Measurements from ENCODE around the gene PDE6B. TPM values are rescaled to one million over a fixed set of nuclear protein-coding genes. Genes with fewer than 3 reads are reported as not detected.

The PDE6B gene
- total RNA-seq, 5 donors from 2014 or later (not counting 1 experiment from before 2014, with no cell fraction given): 14.2 to 21.7 (median 19.8) TPM

- Histone ChIP-seq H3K27me3 (replicated peaks in 1 of 2; ENCODE audit: control insufficient read depth in 2 of 2, extremely low read depth in 1 of 2, insufficient read depth in 2 of 2, low read length in 1 of 2) (peaks cover 0 to 58% of the 10 kb centered on the region in 2 experiments), H3K36me3 (ENCODE audit: control insufficient read depth in 2 of 2, extremely low read depth in 1 of 2, insufficient read depth in 1 of 2, low read length in 1 of 2) (no peaks in the 10 kb centered on the region), H3K27ac (ENCODE audit: low read length) (no peak overlapping the region), H3K4me1 (ENCODE audit: control insufficient read depth in 1 of 2, extremely low read depth in 1 of 2, insufficient read depth in 2 of 2, low read length in 2 of 2) (no peaks in the 10 kb centered on the region), H3K4me3 (ENCODE audit: control insufficient read depth in 1 of 2, extremely low read depth in 1 of 2, low read length in 1 of 2) (no peak overlapping the region), H3K9me3 (no peaks in the 10 kb centered on the region)
- H3K4me1 Mint-ChIP-seq: peaks cover 5 to 12% (median 5%) of the 10 kb centered on the region in 3 donors
- DNase-seq (no peak), ATAC-seq (replicated peaks in 1 of 4) (no peak)
- H3K27ac Mint-ChIP-seq: no peak overlapping the region
- H3K27me3 Mint-ChIP-seq: peaks cover 14 to 31% of the 10 kb centered on the region in 2 donors
- no peaks in the 10 kb centered on the region for H3K9me3 Mint-ChIP-seq
- no peaks in the 10 kb centered on the region for H3K36me3 Mint-ChIP-seq
- POLR2A ChIA-PET: interaction anchor here in 1 of 2 donors (0.6 kb wide), 1 partner anchor 11 kb away, joined by 4 read pairs; no protein-coding TSS in a partner anchor
- no peak overlapping the region for H3K4me3 Mint-ChIP-seq
- CTCF ChIA-PET: no interaction called here
- 81% methylated on average over 20 of the region's 28 CpGs for WGBS (ENCODE audit: insufficient coverage)
These were observed 23.4 kb downstream of the PDE6B start for GRCh38 chr4:648579-649292.

GRCh38 chr4:649293-649625, 23.9 kb downstream of the PDE6B start:
- DNase-seq: no peak
- no peaks in the 10 kb centered on the region for H3K9me3 Mint-ChIP-seq
- H3K36me3 Mint-ChIP-seq: no peaks in the 10 kb centered on the region
- ChIA-PET POLR2A (no interaction called here), CTCF (no interaction called here)
- peaks cover 5 to 12% (median 5%) of the 10 kb centered on the region in 3 donors for H3K4me1 Mint-ChIP-seq
- H3K27ac Mint-ChIP-seq: no peak overlapping the region
- ATAC-seq (replicated peaks in 1 of 4): no peak
- WGBS (ENCODE audit: insufficient coverage): 91% methylated on average over 6 of the region's 7 CpGs
- Histone ChIP-seq H3K4me3 (ENCODE audit: control insufficient read depth in 1 of 2, extremely low read depth in 1 of 2, low read length in 1 of 2) (no peak overlapping the region), H3K27me3 (replicated peaks in 1 of 2; ENCODE audit: control insufficient read depth in 2 of 2, extremely low read depth in 1 of 2, insufficient read depth in 2 of 2, low read length in 1 of 2) (peaks cover 0 to 63% of the 10 kb centered on the region in 2 experiments), H3K36me3 (ENCODE audit: control insufficient read depth in 2 of 2, extremely low read depth in 1 of 2, insufficient read depth in 1 of 2, low read length in 1 of 2) (no peaks in the 10 kb centered on the region), H3K27ac (ENCODE audit: low read length) (no peak overlapping the region), H3K9me3 (no peaks in the 10 kb centered on the region), H3K4me1 (ENCODE audit: control insufficient read depth in 1 of 2, extremely low read depth in 1 of 2, insufficient read depth in 2 of 2, low read length in 2 of 2) (no peaks in the 10 kb centered on the region)
- H3K27me3 Mint-ChIP-seq: peaks cover 14 to 31% of the 10 kb centered on the region in 2 donors
- H3K4me3 Mint-ChIP-seq: no peak overlapping the region

GRCh38 chr4:649751-650310, 24.5 kb downstream of the PDE6B start:
- no peaks in the 10 kb centered on the region for H3K9me3 Mint-ChIP-seq
- peaks cover 0 to 66% of the 10 kb centered on the region in 2 experiments for H3K27me3 ChIP-seq (replicated peaks in 1 of 2; ENCODE audit: control insufficient read depth in 2 of 2, extremely low read depth in 1 of 2, insufficient read depth in 2 of 2, low read length in 1 of 2)
- H3K4me3 ChIP-seq (ENCODE audit: control insufficient read depth in 1 of 2, extremely low read depth in 1 of 2, low read length in 1 of 2): no peak overlapping the region
- H3K27ac Mint-ChIP-seq: no peak overlapping the region
- no peaks in the 10 kb centered on the region for H3K9me3 ChIP-seq
- H3K4me1 ChIP-seq (ENCODE audit: control insufficient read depth in 1 of 2, extremely low read depth in 1 of 2, insufficient read depth in 2 of 2, low read length in 2 of 2): no peaks in the 10 kb centered on the region
- no peak for DNase-seq
- peaks cover 13 to 31% of the 10 kb centered on the region in 2 donors for H3K27me3 Mint-ChIP-seq
- H3K36me3 ChIP-seq (ENCODE audit: control insufficient read depth in 2 of 2, extremely low read depth in 1 of 2, insufficient read depth in 1 of 2, low read length in 1 of 2): no peaks in the 10 kb centered on the region
- 89% methylated on average over 12 of the region's 13 CpGs for WGBS (ENCODE audit: insufficient coverage)
- H3K4me1 Mint-ChIP-seq: peaks cover 5 to 12% (median 5%) of the 10 kb centered on the region in 3 donors
- POLR2A ChIA-PET: no interaction called here
- ATAC-seq (replicated peaks in 1 of 4): no peak
- H3K27ac ChIP-seq (ENCODE audit: low read length): no peak overlapping the region
- H3K4me3 Mint-ChIP-seq: no peak overlapping the region
- no peaks in the 10 kb centered on the region for H3K36me3 Mint-ChIP-seq
- CTCF ChIA-PET: no interaction called here

GRCh38 chr4:650461-650860, 25.1 kb downstream of the PDE6B start:
- H3K4me1 Mint-ChIP-seq: peaks cover 5 to 12% (median 5%) of the 10 kb centered on the region in 3 donors
- ChIA-PET CTCF (no interaction called here), POLR2A (no interaction called here)
- ATAC-seq (replicated peaks in 1 of 4): no peak
- DNase-seq: no peak
- peaks cover 11 to 31% of the 10 kb centered on the region in 2 donors for H3K27me3 Mint-ChIP-seq
- no peak overlapping the region for H3K27ac ChIP-seq (ENCODE audit: low read length)
- WGBS (ENCODE audit: insufficient coverage): 85% methylated on average over 15 of the region's 18 CpGs
- H3K4me3 ChIP-seq (ENCODE audit: control insufficient read depth in 1 of 2, extremely low read depth in 1 of 2, low read length in 1 of 2): no peak overlapping the region
- H3K4me3 Mint-ChIP-seq: no peak overlapping the region
- H3K27me3 ChIP-seq (replicated peaks in 1 of 2; ENCODE audit: control insufficient read depth in 2 of 2, extremely low read depth in 1 of 2, insufficient read depth in 2 of 2, low read length in 1 of 2): peaks cover 0 to 70% of the 10 kb centered on the region in 2 experiments
- no peaks in the 10 kb centered on the region for H3K9me3 Mint-ChIP-seq
- H3K4me1 ChIP-seq (ENCODE audit: control insufficient read depth in 1 of 2, extremely low read depth in 1 of 2, insufficient read depth in 2 of 2, low read length in 2 of 2): no peaks in the 10 kb centered on the region
- H3K27ac Mint-ChIP-seq: no peak overlapping the region
- H3K36me3 Mint-ChIP-seq: no peaks in the 10 kb centered on the region
- no peaks in the 10 kb centered on the region for H3K36me3 ChIP-seq (ENCODE audit: control insufficient read depth in 2 of 2, extremely low read depth in 1 of 2, insufficient read depth in 1 of 2, low read length in 1 of 2)
- H3K9me3 ChIP-seq: no peaks in the 10 kb centered on the region

- Mint-ChIP-seq H3K27ac (no peak overlapping the region), H3K36me3 (no peaks in the 10 kb centered on the region), H3K27me3 (peaks cover 5 to 26% of the 10 kb centered on the region in 2 donors), H3K4me1 (peaks cover 3 to 7% (median 4%) of the 10 kb centered on the region in 3 donors), H3K4me3 (no peak overlapping the region), H3K9me3 (no peaks in the 10 kb centered on the region)
- DNase-seq: no peak
- ChIA-PET POLR2A (no interaction called here), CTCF (no interaction called here)
- ATAC-seq (replicated peaks in 1 of 4): no peak
- no peaks in the 10 kb centered on the region for H3K9me3 ChIP-seq
- WGBS (ENCODE audit: insufficient coverage): 54% methylated on average over 32 of the region's 49 CpGs
- no peaks in the 10 kb centered on the region for H3K36me3 ChIP-seq (ENCODE audit: control insufficient read depth in 2 of 2, extremely low read depth in 1 of 2, insufficient read depth in 1 of 2, low read length in 1 of 2)
- H3K4me1 ChIP-seq (ENCODE audit: control insufficient read depth in 1 of 2, extremely low read depth in 1 of 2, insufficient read depth in 2 of 2, low read length in 2 of 2): no peaks in the 10 kb centered on the region
- H3K27me3 ChIP-seq (replicated peaks in 1 of 2; ENCODE audit: control insufficient read depth in 2 of 2, extremely low read depth in 1 of 2, insufficient read depth in 2 of 2, low read length in 1 of 2): peaks cover 0 to 73% of the 10 kb centered on the region in 2 experiments
- H3K4me3 ChIP-seq (ENCODE audit: control insufficient read depth in 1 of 2, extremely low read depth in 1 of 2, low read length in 1 of 2): no peak overlapping the region
- H3K27ac ChIP-seq (ENCODE audit: low read length): no peak overlapping the region
These were observed 25.8 kb downstream of the PDE6B start for GRCh38 chr4:650951-651883.

GRCh38 chr4:651884-652642, 26.7 kb downstream of the PDE6B start:
- H3K27ac Mint-ChIP-seq: no peak overlapping the region
- ChIA-PET POLR2A (no interaction called here), CTCF (no interaction called here)
- no peak overlapping the region for H3K27ac ChIP-seq (ENCODE audit: low read length)
- ATAC-seq (replicated peaks in 1 of 4) (no peak), DNase-seq (no peak)
- H3K9me3 ChIP-seq: no peaks in the 10 kb centered on the region
- no peaks in the 10 kb centered on the region for H3K36me3 Mint-ChIP-seq
- peaks cover 0 to 66% of the 10 kb centered on the region in 2 experiments for H3K27me3 ChIP-seq (replicated peaks in 1 of 2; ENCODE audit: control insufficient read depth in 2 of 2, extremely low read depth in 1 of 2, insufficient read depth in 2 of 2, low read length in 1 of 2)
- no peaks in the 10 kb centered on the region for H3K36me3 ChIP-seq (ENCODE audit: control insufficient read depth in 2 of 2, extremely low read depth in 1 of 2, insufficient read depth in 1 of 2, low read length in 1 of 2)
- H3K4me1 Mint-ChIP-seq: no peaks in the 10 kb centered on the region
- no peak overlapping the region for H3K4me3 ChIP-seq (ENCODE audit: control insufficient read depth in 1 of 2, extremely low read depth in 1 of 2, low read length in 1 of 2)
- no peaks in the 10 kb centered on the region for H3K9me3 Mint-ChIP-seq
- H3K4me3 Mint-ChIP-seq: no peak overlapping the region
- H3K27me3 Mint-ChIP-seq: peaks cover 0 to 21% of the 10 kb centered on the region in 2 donors
- H3K4me1 ChIP-seq (ENCODE audit: control insufficient read depth in 1 of 2, extremely low read depth in 1 of 2, insufficient read depth in 2 of 2, low read length in 2 of 2): no peaks in the 10 kb centered on the region
- 77% methylated on average over 16 of the region's 24 CpGs for WGBS (ENCODE audit: insufficient coverage)

All from T-cell (primary cell).